Colonic mucosa (tissue), 4 donors: ENCODE data around the gene SLC5A11. TPM values are rescaled to one million over a fixed set of nuclear protein-coding genes. Genes with fewer than 3 reads are reported as not detected.
A peak's percentile ranks its signal among the peaks of the same experiment; 100 is the strongest.

Experiments used
- DNase-seq: peaks from one replicate; pipeline ENCODE4 v3.0.0-alpha.2; 2020
- H3K27ac ChIP-seq: fragments of 200-600 bp; one replicate; pipeline ENCODE4 v1.8.0; 2021
- H3K27me3 ChIP-seq: fragments of 200-600 bp; one replicate; pipeline ENCODE4 v1.8.0; 2021
- H3K36me3 ChIP-seq: fragments of 200-600 bp; one replicate; pipeline ENCODE4 v1.8.0; 2021
- H3K4me1 ChIP-seq: fragments of 200-600 bp; one replicate; pipeline ENCODE4 v1.8.0; 2021; ENCODE audit warnings: mild to moderate bottlenecking
- H3K4me3 ChIP-seq: fragments of 200-600 bp; one replicate; pipeline ENCODE4 v1.8.0; 2021
- H3K9ac ChIP-seq, 2 donors: one replicate each; pipeline ENCODE4 v1.7.0; 2013; ENCODE audit warnings: control low read depth in 2 of 2, low read depth in 2 of 2, low read length in 2 of 2
- H3K9me3 ChIP-seq: fragments of 200-600 bp; one replicate; pipeline ENCODE4 v1.8.0; 2021
- intact Hi-C: fragments of 100-400 bp; cut with DNase I; formaldehyde crosslinking; loops from one replicate; pipeline ENCODE4 v1.14.1; 2022
- total RNA-seq, 2 donors: library from RNA; stranded (reverse); fragmentation: NEBNext Ultra II Directional in 1 of 2; extraction: Animal tissue kit (Norgen Biotek cat#: 25700) in 1 of 2; gene quantifications; one replicate each; pipeline ENCODE4 v1.2.1, GENCODE V29; 2021
- TF ChIP-seq, protein P1 (sequence below): fragments of 200-600 bp; IDR thresholded peaks from one replicate; pipeline ENCODE4 v1.8.0; 2022; ENCODE audit warnings: antibody characterized with exemption, mild to moderate bottlenecking
- donor health status: healthy.
- donor health status: DM: no; HTN: no; CAD: no.
- donor health status: DM: no; HTN: no; CAD: no.

The SLC5A11 gene
- total RNA-seq, 2 donors from 2014 or later: 0.79 to 2.6 TPM

DNA sequence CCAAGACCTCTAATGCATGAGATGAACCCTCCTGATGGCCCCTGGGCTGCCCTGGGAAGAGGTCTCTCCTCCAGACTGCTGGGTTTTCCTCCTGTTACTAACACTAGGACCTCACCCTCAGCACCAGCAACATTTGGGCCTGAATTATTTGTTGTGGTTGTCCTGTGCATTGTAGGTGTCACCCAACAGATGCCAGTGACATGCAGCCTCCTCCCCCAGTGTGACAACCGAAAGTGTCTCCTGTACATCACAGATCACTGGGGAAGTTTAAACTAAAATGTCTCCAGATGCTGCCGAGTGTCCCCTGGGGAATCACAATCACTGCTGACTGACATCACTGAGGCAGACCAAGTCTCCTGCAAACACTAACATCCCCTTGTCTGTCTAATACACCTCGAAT lies 74.8 kb downstream of the SLC5A11 start:
- Histone ChIP-seq H3K9ac (no peak overlapping the region), H3K27me3 (no peaks in the 10 kb centered on the region), H3K27ac (no peak overlapping the region), H3K4me3 (no peak overlapping the region), H3K9me3 (no peaks in the 10 kb centered on the region), H3K36me3 (no peaks in the 10 kb centered on the region), H3K4me1 (no peaks in the 10 kb centered on the region)
- TF ChIP-seq, protein P1, sequence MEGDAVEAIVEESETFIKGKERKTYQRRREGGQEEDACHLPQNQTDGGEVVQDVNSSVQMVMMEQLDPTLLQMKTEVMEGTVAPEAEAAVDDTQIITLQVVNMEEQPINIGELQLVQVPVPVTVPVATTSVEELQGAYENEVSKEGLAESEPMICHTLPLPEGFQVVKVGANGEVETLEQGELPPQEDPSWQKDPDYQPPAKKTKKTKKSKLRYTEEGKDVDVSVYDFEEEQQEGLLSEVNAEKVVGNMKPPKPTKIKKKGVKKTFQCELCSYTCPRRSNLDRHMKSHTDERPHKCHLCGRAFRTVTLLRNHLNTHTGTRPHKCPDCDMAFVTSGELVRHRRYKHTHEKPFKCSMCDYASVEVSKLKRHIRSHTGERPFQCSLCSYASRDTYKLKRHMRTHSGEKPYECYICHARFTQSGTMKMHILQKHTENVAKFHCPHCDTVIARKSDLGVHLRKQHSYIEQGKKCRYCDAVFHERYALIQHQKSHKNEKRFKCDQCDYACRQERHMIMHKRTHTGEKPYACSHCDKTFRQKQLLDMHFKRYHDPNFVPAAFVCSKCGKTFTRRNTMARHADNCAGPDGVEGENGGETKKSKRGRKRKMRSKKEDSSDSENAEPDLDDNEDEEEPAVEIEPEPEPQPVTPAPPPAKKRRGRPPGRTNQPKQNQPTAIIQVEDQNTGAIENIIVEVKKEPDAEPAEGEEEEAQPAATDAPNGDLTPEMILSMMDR: no peak
- intact Hi-C loops: no loop called here
- no peak for DNase-seq

DNA sequence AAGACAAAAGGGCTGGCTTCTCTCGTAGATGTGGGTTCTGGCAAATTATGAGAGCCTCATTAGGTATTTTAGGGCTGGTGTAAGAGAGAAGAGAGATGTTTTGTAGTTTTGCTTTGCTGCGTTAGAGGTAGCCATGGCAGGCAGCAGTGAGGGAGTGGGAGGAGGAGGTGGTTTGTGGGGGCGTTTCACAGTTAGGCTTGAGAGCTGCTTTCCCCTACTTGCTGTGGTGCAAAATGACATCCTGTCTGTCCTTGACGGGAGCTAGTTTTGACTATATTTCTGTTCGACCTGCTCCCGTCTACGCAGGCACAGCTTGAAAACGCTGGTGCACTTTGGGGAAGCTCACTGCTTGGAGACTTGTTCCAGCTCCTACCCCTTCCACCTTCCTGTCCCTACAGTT lies 75.5 kb downstream of the SLC5A11 start:
- H3K27me3 ChIP-seq: no peaks in the 10 kb centered on the region
- intact Hi-C loops: no loop called here
- no peak for DNase-seq
- no peaks in the 10 kb centered on the region for H3K36me3 ChIP-seq
- H3K9me3 ChIP-seq: no peaks in the 10 kb centered on the region
- TF ChIP-seq, protein P1: no peak
- H3K27ac ChIP-seq: no peak overlapping the region
- H3K4me1 ChIP-seq: no peaks in the 10 kb centered on the region
- H3K9ac ChIP-seq: no peak overlapping the region
- no peak overlapping the region for H3K4me3 ChIP-seq

DNA sequence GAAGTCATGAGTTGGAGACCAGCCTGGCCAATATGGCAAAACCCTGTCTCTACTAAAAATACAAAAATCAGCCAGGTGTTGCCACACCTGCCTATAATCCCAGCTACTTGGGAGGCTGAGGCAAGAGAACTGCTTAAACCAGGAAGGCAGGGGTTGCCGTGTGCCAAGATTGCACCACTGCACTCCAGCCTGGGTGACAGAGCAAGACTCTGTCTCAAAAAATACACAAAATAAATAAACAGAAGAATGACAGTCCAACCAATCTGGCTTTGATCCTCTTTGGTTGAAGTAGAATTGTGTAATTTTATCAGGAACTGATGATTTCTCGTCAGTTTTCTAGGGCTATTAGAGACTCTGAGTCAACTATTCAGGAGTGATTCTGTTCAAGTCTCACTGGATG lies 79.4 kb downstream of the SLC5A11 start:
- Histone ChIP-seq H3K27me3 (no peaks in the 10 kb centered on the region), H3K4me3 (no peak overlapping the region), H3K36me3 (no peaks in the 10 kb centered on the region), H3K27ac (no peak overlapping the region), H3K9ac (no peak overlapping the region), H3K9me3 (no peaks in the 10 kb centered on the region), H3K4me1 (no peaks in the 10 kb centered on the region)
- DNase-seq: no peak
- TF ChIP-seq, protein P1: no peak
- intact Hi-C loops: no loop called here

DNA sequence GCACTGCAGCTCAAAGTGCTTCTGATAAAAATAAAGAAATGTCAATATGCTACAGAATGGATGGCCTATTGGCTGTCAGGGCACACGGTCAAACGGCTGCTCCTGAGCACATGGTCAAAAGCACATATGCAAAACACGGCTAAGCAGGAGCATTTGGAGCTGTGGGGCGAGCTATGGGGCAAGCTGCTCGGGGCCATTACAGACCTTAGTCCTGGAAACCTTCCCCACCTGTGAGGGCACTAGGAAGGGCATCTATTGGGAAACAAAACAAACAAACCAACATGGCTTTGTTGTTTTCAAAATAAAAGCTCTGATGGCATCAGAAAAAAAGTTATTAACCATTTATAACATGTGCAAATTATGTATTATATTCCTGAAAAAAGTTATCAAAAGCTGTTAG lies 83.6 kb downstream of the SLC5A11 start:
- Histone ChIP-seq H3K36me3 (peaks cover 10% of the 10 kb centered on the region), H3K27me3 (no peaks in the 10 kb centered on the region), H3K4me3 (no peak overlapping the region), H3K9ac (no peak overlapping the region), H3K27ac (no peak overlapping the region), H3K9me3 (no peaks in the 10 kb centered on the region), H3K4me1 (no peaks in the 10 kb centered on the region)
- intact Hi-C loops: no loop called here
- TF ChIP-seq, protein P1: no peak
- no peak for DNase-seq

DNA sequence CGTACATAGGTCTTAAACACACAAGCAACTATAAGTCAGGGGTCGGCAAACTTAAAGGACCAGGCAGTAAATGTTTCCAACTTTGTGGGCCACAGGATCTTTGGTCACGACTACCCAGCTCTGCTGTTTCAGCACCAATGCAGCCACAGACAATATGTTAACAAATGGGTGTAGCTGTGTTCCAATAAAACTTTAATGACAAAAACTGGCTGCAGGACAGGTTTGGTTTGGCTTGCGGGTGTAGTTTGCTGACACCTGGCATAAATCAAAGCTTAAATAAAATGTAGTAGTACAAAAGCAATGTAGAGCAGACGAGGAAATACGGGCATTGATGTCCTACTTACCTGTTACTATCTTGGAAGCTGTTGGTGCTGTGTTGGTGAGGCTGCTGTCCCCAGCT lies 84.7 kb downstream of the SLC5A11 start:
- intact Hi-C loops: no loop called here
- H3K36me3 ChIP-seq: peaks cover 18% of the 10 kb centered on the region
- peak; percentile 23 for DNase-seq
- no peaks in the 10 kb centered on the region for H3K4me1 ChIP-seq
- no peaks in the 10 kb centered on the region for H3K9me3 ChIP-seq
- H3K27me3 ChIP-seq: no peaks in the 10 kb centered on the region
- no peak overlapping the region for H3K27ac ChIP-seq
- no peak overlapping the region for H3K9ac ChIP-seq
- H3K4me3 ChIP-seq: no peak overlapping the region
- TF ChIP-seq, protein P1: no peak

DNA sequence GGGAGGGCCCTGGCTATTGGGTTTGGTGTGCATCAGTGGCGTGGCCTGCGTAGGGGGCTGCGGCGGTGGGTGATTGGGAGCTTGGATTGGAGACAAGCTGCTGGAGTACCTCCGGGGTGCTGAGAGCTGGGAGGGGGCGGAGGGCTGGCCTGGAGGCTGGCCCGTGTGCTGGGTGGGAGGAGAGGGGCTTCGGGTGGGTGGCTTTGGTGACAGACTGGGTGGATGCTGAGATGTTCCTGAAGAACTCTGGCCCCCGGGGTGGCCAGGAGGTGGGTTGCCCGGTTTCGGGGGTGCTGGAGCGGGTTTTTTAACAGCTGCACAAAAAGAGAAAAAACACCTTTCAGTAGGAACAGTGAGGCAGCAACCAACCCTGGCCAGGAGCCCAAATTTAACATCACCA lies 85.3 kb downstream of the SLC5A11 start:
- TF ChIP-seq, protein P1: no peak
- H3K9ac ChIP-seq: no peak overlapping the region
- H3K36me3 ChIP-seq: peaks cover 18% of the 10 kb centered on the region
- no peaks in the 10 kb centered on the region for H3K9me3 ChIP-seq
- no peaks in the 10 kb centered on the region for H3K4me1 ChIP-seq
- H3K27ac ChIP-seq: no peak overlapping the region
- no peak overlapping the region for H3K4me3 ChIP-seq
- no peak for DNase-seq
- H3K27me3 ChIP-seq: no peaks in the 10 kb centered on the region
- intact Hi-C loops: no loop called here
